Measurements from ENCODE around the gene FBXO3.
"Not testable (repeated sequence)": the region's sequence is repeated elsewhere in the genome, so short reads cannot be mapped to it uniquely, and the experiment has no call there.

FBXO3 gene

DNA sequence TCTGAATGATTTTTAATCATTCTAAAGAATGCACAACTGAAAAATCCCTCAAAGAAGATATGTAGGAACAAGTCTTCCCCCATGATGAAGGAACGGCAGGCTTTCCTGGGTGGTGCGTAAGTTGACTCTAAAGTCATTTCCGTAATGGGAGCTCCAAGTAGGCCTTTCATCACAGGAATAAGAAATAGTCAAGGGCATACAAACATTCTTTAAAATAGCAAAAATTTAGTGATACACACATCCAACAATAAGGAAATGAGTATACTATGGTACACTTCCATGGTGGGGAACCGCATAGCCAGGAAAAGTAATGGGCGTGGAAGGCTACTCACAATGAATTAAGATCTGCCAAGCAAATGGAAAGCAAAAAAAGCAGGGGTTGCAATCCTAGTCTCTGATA lies 48.8 kb downstream of the FBXO3 start:
- DNase-seq, result no peak

DNA sequence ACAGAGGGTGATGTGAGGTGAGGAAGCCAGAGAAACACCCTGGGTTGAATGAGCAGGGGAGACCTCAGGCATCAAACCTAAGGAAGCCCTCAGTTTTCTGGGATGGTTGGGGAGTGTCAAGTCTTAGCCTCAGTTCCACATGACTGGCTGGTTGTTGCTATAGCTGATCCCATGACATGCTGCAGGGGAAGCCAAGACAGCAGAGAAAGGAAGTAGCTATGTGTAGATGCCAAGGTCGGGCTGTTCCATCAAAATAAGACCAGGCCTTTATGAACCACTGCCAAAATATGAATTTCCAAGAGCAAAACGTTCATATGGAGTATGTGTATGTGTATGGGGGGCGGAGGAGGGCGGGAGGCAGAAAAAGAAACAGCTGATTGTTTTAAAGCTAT lies 49.7 kb downstream of the FBXO3 start:
- DNase-seq, result no peak

DNA sequence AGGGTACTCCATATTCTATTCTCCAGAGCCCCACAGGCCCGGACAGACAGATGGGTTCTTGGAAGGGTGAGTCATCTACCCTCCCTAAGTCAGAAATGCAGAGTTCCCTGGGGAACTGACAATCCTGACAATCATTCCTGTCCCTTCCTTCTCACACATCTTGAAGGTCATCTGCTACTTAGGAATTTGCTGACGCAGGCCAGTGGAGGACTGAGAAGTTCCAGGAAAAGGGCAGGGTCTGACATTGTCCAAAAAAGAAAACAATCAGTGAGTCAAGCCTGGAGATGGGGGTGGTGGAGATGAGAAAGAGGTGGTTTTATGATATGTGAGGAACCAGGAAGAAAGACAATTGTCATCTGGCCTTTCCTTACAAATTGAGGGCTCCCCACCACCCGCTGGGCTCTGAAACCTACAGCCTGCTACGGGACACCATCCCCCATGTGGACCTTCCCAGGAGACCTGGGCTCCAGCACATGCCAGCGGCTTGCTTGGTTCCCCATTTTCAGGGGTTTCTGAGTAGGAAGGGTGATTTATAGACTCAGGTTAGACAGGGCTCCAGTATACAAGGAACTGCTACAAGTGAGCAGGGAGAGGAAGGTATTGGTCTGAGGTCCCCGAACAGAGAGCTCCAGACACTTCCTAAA lies 51.0 kb downstream of the FBXO3 start:
- no peak for DNase-seq

DNA sequence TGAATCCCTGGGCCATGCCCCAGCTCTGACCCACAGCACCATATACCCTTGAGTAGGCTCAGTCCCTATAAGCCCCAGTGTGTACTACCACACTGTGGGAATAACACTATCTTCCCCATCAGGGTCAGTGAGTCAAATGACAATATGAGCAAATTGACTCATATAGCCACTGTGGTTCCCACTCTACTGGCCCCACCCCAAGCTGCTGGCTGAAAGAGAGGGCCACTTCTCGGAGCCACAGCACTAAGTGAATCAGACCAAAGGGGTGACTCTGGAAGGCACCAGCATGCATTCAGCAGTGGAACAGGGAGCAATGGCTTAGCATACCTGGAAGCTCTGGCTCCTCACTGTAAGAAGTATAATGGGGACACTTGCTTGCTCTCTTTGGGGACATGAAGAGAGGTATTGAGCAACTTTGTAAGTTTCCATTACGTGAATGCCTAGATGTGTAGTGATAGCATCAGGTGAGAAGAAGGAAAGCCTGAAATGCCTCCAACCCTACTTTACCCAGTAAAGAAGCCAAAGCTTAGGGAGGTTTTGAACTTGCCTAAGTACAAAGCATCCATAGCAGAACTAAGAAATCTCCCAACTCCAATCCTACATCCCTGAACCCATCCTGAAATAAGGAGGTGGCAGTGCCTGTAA lies 51.6 kb downstream of the FBXO3 start:
- DNase-seq, result no peak

DNA sequence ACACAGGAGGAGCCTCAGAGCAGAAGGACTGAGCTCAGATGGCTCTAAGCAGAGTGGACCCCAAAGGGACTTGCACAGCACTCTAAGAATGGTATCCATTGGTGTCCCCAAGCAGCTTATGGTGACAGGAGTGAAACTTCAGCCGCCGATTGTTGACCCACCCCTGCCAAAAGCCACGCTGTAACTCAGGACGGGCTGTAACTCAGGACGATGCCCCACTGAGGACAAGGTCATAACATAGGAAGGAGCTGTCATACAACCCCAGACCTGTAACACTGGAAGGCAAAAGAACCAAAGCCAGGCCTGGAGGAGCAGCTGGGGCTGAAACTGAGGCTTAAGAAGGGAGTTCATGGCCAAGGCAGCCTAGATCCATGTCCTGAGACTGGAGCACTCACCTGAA lies 52.3 kb downstream of the FBXO3 start:
- DNase-seq, result no peak

DNA sequence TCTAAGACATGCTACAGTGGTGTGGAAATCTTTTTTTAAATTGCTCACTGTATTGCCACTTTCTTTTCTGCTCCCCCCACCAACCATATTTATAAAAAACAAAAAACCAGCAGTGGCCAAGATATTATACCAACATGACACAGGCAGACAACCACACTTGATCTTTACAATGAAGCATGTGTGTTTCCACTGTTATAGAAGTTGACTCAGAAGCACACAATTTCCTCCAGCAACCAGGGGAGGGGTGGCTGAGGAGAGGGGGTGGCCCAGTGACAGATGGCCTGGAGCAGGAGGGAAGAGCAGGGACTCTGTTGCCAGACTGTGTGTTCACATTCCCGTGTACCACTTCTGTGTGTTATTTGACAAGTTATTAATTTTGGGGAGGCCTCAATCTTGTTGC lies 52.9 kb downstream of the FBXO3 start:
- DNase-seq, result no peak

DNA sequence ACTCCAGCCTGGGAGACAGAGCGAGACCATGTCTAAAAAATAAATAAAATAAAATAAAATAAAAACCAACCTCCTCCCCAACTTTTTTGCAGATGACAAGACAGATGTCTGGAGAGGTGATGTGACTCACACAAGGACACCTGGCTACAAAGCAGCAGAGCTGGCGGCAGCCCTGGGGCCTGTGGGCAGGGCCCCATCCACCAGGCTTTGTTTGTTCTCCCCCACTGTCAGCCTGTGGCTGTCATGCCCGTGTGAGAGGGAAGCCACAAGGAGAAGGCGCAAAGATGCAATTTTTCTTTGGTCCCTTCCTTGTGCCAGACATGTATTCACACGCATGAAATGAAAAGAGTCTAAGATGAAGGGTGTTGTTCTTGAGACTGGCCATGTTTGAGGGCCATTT lies 54.7 kb downstream of the FBXO3 start:
- DNase-seq, result no peak

DNA sequence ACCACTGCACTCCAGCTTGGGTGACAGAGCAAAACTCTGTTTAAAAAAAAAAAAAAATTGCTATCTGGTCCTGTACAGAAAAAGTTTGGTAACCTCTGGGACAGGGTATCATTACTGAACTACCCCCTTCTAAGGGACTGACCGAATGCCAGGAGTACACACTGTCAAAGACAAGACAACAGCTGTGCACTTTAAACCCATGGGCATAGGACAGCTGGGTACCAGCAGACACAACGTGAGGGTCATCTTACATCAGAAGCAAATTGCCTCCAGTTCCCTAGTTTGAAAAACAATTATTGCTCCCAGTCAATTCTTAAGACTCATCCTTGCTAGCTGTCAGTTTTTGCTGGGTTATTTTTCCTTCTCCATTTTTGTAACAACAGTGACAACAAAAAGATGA lies 55.9 kb downstream of the FBXO3 start:
- DNase-seq, result no peak

DNA sequence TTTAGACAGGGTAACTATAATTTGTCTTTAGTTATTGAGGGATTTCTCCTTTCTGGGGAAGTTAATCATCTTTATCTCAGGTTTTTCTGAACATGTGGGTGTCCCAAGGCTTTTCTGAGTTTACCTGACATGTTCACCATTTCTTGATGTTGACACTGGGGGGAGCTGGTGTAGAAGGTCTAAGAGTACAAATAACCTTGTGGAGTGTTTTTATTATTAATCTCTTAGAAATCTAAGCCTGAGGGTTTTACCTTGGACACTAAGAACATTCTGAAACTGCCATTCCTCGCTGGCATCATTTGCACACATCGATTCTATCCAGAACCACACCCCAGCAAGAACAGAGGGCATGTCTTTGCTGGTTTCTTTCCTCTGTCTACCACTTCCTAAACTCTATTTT lies 58.1 kb downstream of the FBXO3 start:
- DNase-seq, result no peak

DNA sequence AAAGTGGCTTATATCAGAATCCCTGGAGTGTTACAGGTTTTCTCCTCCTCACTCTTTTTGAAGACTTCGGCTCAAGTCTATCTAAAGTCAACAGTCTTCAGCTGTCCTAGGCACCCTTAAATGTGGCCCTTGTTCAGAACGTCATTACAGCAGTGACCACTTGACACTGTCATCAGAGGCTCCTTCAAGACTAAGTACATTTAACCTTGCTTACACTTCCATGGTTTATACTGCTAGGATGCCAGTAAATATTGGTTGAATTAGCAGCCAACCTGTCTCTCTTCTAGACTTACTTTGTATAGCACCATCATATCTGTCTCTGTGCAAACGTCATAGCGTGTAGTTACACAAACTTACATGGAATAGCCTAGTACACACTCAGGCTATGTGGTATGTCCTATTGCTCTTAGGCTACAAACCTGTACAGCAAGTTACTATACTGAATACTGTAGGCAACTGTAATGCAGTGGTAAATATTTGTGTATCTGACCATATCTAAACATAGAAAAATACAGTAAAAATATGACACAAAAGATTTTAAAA lies 60.4 kb downstream of the FBXO3 start:
- DNase-seq, result no peak

DNA sequence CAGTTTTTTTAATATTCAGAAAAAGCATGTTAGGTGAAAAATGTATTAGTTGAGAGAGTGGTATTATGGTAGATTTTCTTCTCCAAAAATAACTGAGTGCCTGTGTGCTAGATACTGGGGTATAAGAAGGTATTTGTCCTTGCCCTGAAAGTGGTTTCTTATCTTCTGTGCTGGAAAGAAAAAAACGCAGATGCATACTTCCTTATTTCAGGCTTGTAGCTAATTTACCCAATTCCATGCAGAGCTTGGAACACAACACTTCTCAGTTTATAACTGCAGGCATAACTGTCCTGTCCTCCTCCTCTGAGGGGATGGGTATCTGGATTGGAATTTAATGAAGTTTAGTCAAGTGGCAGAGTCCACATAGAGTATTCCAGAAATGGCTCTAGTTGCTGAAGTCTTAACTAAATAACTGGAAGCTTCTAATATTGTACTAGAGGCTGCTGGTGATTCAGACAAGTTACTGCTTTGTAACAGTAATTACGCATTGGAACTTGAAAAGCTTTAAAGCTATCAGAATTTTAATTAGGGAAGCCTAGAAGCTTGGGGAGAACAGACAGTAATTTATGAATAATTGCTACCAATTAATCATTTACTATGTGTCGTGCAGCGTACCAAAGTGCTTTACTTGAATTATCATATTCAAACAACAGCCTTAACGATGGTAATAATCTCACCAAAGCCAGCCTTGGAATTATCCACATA lies 61.0 kb downstream of the FBXO3 start:
- DNase-seq, result no peak

DNA sequence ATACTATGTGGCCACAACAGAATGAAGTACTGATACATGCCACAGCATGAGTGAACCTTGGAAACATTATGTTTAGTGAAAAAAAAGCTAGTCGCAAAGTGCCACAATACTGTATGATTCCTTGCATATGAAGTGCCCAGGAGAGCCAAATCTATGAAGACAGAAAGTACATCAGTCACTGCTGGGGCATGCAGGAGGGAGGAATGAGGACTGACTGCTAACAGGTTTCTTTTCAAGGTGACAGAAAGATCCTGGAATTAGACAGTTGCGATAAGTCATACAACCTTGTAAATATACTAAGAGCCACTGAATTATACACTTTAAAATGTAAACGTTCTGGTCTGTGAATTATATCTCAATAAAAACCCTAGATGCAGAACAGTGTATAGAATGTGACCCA lies 61.9 kb downstream of the FBXO3 start:
- DNase-seq, result no peak

DNA sequence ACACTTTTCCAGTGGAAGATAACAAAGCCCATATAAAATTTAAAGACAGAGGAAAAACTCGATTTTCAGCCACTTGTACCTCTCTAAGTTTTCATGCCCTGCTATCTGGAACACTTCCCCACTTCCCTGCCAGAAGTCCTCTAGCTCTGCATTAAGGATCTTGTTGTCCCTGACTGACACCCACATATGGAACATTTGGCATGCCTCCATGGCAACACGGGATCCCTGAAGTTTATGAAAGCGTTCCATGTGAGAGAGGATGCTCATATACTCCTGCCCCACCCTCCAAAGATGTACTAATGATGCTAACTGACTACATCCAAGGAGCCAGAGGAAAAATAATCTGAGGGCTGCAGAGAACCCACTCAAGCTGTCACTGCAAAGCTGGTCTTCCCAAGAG lies 64.9 kb downstream of the FBXO3 start:
- DNase-seq, result no peak

DNA sequence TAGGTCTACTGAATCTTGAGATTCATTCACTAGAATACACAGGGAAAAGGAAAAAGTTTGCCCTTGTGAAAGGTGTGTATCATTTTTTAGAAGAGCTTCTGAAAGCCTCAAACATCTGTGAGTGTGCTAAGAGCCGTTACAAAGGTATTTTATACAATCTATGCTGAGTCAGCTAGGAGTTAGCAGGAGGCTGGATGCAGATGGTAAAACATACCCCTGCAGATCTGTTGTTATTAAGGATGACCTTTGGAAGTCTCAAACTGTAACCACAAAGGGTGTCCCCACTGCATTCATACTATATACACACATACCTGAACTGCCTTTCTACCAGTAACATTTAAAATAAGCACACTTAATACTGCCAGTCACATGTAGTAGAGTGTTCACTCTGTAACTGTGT lies 65.3 kb downstream of the FBXO3 start:
- DNase-seq, result no peak

DNA sequence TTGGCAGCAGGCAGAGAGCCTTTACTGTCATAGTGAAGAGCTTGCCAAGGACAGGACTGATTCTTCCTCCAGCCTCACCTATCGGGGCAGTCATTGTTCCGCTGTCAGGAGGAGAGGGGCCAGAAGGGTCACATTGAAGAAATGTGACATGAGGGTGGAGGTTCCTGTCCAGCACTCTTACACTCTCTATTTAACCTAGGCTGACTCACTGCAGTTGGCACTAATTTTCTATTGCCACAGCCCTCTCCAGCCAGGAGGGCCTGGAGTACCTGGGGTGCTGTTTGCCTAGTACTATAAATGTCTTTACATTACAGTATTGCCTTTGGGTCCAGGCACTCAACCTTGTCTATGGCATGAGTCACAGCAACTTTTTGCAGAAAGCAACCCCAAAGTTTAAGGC lies 66.5 kb downstream of the FBXO3 start:
- not testable (repeated sequence) for DNase-seq

DNA sequence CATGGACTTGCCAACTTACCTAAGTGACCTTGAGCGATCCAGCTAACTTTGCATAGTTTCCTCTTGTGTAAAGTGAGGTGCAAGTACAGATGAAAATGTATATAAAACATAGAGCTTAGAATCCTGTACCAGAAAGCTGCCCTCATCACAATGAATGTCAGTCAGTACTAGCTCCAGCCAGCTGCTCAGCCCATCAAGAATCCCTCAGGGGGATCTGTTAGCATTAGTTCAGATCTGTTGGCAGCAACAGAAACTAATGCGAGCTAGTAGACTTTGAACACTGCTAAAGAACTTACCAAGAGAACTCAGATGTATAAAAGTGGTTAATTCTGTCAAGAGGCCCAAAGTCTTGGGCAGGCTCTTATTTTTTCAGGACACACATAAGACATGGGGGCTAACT lies 67.4 kb downstream of the FBXO3 start:
- DNase-seq, result no peak

DNA sequence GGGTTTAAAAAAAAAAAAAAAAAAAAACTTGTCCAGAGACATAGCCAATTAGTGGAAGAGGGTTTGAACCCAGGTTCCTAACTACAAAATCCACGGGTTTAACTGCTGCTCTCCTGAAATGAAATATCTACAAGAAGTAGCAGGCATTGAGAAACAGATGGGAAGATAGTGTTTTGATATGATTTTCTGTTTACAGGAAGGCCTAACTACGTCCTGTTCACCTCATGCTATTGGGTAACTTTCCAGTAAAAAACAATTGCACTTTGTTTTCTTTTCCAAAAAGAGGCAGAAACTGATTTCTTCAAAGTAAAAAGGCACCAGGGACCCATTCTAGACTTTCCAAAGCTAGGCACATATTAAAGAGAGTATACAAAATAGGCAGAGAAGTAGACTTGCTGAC lies 67.8 kb downstream of the FBXO3 start:
- DNase-seq, result no peak

DNA sequence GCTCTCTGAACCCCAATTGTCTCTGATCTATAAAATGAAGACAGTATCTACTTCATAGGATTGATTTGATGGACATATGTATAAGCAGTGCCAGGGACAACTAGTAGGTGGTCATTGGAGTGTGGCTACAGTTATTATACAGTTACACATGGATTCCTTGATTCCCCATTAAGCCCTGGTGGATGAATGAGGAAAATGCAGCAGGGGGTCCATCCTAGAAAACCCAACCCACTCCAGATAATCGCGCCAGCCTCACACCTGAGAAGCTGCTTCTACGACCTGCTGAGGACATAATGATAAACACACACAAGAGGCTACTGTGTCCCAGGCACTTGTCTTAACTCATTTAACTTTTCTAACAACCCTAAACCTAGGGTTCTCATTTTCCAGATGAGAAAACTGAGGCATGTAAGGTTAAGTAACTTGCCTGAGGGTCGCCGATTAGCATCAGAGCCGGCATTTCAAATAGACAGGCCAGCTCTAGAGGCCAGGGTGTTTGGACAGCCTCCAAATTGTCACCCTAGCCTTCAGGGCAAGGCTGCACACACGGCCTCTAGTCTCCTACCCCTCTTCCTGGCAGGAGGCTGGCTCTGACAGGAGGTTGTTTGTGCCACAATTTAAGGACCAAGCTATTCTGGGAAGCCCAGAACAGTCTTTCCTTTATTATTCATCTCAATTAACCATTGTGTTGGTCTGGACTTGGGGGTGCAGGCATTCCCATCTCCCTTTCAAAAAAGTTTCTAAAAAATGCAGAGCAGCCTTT lies 69.9 kb downstream of the FBXO3 start:
- no peak for DNase-seq

DNA sequence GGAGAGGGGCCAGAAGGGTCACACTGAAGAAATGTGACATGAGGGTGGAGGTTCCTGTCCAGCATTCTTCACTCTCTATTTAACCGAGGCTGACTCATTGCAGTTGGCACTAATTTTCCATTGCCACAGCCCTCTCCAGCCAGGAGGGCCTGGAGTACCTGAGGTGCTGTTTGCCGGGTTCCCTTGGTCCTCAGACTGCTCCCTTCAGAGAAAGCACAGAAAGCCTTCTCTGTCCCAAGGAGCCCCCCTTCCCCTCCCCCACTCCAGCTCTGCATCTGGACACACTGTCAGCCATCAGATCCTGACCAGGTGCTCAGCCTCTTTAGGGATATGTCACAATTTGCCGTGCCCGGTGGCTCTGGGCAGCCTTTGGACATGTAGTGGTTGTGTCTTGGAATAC lies 70.5 kb downstream of the FBXO3 start:
- DNase-seq, result no peak

DNA sequence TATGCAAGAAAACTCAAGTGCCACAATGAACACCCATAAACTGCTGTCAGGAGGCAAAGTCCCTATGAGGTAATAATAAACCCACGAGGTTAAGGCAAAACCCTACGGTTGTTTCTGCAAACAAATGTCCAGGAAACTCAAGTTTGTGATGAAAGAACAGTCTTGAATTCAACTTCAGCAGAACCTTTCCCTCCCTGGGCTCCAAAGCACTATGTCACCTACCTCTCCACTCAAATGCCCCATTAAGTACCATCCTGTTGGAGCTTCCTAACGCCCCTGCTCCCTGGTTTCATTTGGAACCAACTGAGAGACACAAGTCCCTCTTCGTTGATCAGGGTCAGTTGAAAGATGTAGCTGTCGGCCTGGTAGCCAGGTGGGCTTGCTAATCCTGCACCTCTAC lies 71.1 kb downstream of the FBXO3 start:
- no peak for DNase-seq

DNA sequence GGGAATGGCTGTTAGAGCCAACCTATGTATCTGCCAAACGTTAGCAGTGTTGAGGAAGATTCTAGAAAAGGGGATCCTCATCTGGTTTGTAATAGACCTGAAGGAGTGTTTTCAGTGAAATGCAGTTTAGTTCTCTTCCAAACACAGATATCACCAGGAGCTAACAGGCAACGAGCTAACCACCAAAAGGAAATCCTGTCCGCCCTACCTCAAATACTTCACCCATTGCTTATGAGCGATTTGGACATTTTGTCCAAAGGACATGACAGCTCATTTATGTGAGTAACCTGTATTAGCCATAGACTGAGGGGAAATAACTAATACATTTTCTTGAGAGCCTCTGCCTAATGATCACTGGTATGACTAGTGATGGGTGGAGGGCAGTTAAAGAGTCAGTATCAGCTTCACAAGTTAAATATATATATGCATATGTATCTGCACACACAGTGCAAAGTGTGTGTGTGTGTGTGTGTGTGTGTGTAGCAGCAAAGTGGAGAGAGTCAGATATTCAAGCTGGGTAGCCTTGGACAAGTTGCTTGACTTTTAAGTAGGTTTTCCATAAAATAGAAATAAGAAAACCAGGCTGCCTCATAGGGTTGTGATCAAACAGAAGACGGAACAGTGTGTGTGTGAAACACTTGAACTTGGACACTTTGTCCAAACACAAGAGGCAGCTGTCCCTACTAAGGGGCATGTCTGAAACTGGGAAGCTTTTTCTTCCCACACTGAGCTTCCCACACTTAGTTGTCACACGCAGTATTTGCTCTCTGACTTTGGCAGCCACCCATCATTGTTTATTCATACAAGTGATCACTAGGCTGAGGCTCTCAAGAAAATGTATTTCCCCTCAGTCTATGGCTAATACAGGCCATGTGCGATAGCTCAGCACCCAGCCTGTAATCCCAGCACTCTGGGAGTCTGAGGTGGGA lies 72.8 kb downstream of the FBXO3 start:
- no peak for DNase-seq

Measured in effector CD4-positive, alpha-beta T cell (primary cell).